HL-60 (cell line): Measurements from ENCODE around the gene VTI1A.

Experiments used
- CTCF ChIP-seq: IDR thresholded peaks from one replicate; pipeline ENCODE4 v1.5.1; 2011; ENCODE audit warnings: low read length, control low read depth, inconsistent platforms; ENCODE audit not compliant: insufficient read depth
- GABPA ChIP-seq: IDR thresholded peaks from 2 replicates; pipeline ENCODE4 v1.6.1; 2012; ENCODE audit warnings: low read depth
- POLR2AphosphoS5 ChIP-seq: IDR thresholded peaks from 2 replicates; pipeline ENCODE4 v1.6.1; 2012; ENCODE audit warnings: low read depth
- REST ChIP-seq: IDR thresholded peaks from 2 replicates; pipeline ENCODE4 v1.6.1; 2012; ENCODE audit warnings: low read depth; ENCODE audit not compliant: insufficient replicate concordance
- SPI1 ChIP-seq: IDR thresholded peaks from 2 replicates; pipeline ENCODE4 v1.6.1; 2012; ENCODE audit warnings: low read depth, mild to moderate bottlenecking, borderline replicate concordance

GRCh38 chr10:112794201-112794600 lies 347.2 kb downstream of the VTI1A start:
- no peak for TF ChIP-seq POLR2AphosphoS5
- TF ChIP-seq CTCF: no peak
- no peak for TF ChIP-seq REST
- no peak for TF ChIP-seq GABPA
- TF ChIP-seq SPI1: no peak
